GM18502 (cell line): ENCODE measurements around the gene PIK3CG.
"Not testable (repeated sequence)": the region's sequence is repeated elsewhere in the genome, so short reads cannot be mapped to it uniquely, and the experiment has no call there.

Experiments
- ATAC-seq: cut with Tn5 transposase; IDR thresholded peaks from one replicate; pipeline ENCODE4 v1.9.1; 2021; ENCODE audit warnings: mild to moderate bottlenecking; ENCODE audit not compliant: unreplicated experiment, poor library complexity

PIK3CG gene

GRCh38 chr7:106865130-106866041 is at the start of gene PIK3CG:
Gene PIK3CG (plus strand): TSS chr7:106865282. CDS start chr7:106867562, 2,280 bp downstream.
- peak; percentile 75 for ATAC-seq

- no peak for ATAC-seq
Measured at GRCh38 chr7:106817098-106817497, 48.0 kb upstream of the PIK3CG start.

GRCh38 chr7:106818736-106819135 is 46.3 kb upstream of the PIK3CG start:
- no peak for ATAC-seq

- ATAC-seq: no peak
Measured at GRCh38 chr7:106819546-106819945, 45.5 kb upstream of the PIK3CG start.

GRCh38 chr7:106820321-106821217 is 44.5 kb upstream of the PIK3CG start:
- no peak for ATAC-seq

- no peak for ATAC-seq
Measured at GRCh38 chr7:106823631-106824030, 41.5 kb upstream of the PIK3CG start.

GRCh38 chr7:106824458-106824857 is 40.6 kb upstream of the PIK3CG start:
- ATAC-seq: no peak

- ATAC-seq: no peak
Measured at GRCh38 chr7:106827626-106828025, 37.5 kb upstream of the PIK3CG start.

GRCh38 chr7:106829496-106829895 is 35.6 kb upstream of the PIK3CG start:
- no peak for ATAC-seq

GRCh38 chr7:106830896-106831295 is 34.2 kb upstream of the PIK3CG start:
- ATAC-seq: not testable (repeated sequence)

- ATAC-seq: no peak
Measured at GRCh38 chr7:106836816-106837215, 28.3 kb upstream of the PIK3CG start.

GRCh38 chr7:106839511-106839910 is 25.6 kb upstream of the PIK3CG start:
- ATAC-seq: no peak

GRCh38 chr7:106840342-106840741 is 24.7 kb upstream of the PIK3CG start:
- no peak for ATAC-seq

GRCh38 chr7:106841896-106842390 is 23.1 kb upstream of the PIK3CG start:
- no peak for ATAC-seq

- ATAC-seq: no peak
Measured at GRCh38 chr7:106844279-106844997, 20.6 kb upstream of the PIK3CG start.

- no peak for ATAC-seq
Measured at GRCh38 chr7:106848049-106848448, 17.0 kb upstream of the PIK3CG start.

- ATAC-seq: no peak
Measured at GRCh38 chr7:106848851-106849442, 16.1 kb upstream of the PIK3CG start.

- not testable (repeated sequence) for ATAC-seq
Measured at GRCh38 chr7:106851632-106852031, 13.4 kb upstream of the PIK3CG start.

GRCh38 chr7:106853250-106853908 is 11.7 kb upstream of the PIK3CG start:
- ATAC-seq: no peak
